Measurements from ENCODE around the gene SEC63.
"Not testable (repeated sequence)": the region's sequence is repeated elsewhere in the genome, so short reads cannot be mapped to it uniquely, and the experiment has no call there.

SEC63 gene

DNA sequence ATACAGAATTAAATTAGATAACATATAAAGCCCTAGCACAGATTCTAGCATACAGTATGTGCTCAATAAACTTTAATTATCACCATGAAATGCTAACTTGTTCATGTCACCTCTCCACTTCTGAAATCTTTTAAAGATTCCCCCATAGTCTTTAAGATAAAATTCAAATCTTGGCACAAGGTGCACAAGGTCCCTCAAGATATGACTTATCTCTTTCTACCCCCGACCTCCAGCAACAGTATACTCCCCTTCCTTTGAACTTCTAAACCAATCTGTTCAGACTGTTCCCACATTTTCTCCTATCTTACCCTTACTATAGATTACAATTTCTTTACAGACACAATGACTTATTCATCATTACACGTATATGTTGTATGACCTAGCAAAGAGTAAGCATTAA, 29.0 kb downstream of the SEC63 start:
- DNase-seq (ENCODE audit: low read depth in 3 of 3), result no peak

DNA sequence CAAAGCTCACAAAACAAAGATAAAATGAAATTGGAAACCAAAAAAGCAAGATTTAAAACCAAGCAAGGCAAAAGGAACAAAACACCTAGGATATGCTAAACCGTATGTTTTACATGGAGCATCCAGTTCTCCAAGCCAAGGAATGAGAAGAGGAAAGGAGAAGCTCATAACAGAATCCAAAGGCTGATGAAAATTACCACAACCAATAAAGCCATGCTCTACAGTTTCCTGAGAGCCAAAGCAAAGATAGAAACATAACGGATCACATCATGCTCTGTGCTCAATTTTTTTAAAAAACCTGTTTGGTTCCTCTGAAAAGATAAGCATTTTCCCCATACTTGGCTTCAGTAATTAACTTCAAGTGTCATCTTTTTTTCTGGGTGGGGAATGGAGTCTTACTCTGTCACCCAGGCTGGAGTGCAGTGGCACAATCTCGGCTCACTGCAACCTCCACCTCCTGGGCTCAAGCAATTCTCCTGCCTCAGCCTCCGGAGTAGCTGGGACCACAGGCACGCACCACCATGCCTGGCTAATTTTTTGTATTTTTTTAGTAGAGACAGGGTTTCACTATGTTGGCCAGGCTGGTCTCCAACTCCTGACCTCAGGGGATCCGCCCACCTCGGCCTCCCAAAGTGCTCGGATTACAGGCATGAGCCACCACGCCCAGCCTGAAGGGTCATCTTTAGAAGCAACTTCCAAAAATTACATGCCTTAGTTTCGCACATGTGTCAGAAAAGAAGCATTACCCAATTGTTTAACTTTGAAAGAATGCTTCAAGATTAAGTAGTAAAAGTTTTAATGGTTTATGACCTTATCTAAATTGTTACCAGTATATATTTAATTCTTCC, 31.1 kb downstream of the SEC63 start:
- DNase-seq (ENCODE audit: low read depth in 3 of 3), result not testable (repeated sequence)

DNA sequence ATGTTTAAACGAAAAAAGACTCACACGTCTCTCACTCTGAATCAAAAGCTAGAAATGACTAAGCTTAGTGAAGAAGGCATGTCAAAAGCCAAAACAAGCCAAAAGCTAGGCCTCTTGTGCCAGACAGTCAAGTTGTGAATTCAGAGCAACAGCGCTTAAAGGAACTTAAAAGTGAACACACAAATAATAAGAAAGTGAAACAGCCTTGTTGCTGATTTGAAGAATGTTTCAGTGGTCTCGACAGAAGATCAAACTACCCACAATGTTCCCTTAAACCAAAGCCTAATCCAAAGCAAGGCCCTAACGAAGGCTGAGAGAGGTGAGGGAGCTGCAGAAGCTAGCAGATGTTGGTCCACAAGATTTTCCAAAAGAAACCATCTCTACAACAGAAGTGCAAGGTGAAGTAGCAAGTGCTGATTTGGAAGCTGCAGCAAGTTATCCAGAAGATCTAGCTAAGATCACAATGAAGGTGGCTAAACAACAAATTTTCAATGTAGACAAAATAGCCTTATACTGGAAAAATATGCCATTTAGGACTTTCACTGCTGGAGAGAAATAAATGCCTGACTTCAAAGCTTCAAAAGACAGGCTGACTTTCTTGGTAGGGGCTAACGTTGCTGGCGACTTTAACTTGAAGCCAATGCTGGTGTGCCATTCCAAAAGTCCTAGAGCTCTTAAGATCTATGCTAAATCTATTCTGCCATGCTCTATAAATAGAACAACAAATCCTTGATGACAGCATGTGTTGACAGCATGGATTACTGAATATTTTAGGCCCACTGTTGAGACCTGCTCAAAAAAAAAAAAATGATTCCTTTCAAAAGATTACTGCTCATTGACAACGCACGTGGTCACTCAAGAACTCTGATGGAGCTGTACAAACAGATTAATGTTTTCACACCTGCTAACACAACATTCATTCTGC, 40.3 kb downstream of the SEC63 start:
- no peak for DNase-seq (ENCODE audit: low read depth in 3 of 3)

DNA sequence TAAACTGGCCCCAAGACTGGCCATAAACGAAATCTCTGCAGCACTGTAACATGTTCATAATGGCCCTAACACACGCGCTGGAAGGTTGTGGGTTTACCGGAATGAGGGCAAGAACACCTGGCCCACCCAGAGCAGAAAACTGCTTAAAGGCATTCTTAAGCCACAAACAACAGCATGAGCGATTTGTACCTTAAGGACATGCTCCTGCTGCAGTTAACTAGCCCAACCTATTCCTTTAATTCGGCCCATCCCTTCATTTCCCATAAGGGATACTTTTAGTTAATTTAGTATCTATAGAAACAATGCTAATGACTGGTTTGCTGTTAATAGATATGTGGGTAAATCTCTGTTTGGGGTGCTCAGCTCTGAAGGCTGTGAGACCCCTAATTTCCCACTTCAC, 41.0 kb downstream of the SEC63 start:
- DNase-seq (ENCODE audit: low read depth in 3 of 3), result not testable (repeated sequence)

DNA sequence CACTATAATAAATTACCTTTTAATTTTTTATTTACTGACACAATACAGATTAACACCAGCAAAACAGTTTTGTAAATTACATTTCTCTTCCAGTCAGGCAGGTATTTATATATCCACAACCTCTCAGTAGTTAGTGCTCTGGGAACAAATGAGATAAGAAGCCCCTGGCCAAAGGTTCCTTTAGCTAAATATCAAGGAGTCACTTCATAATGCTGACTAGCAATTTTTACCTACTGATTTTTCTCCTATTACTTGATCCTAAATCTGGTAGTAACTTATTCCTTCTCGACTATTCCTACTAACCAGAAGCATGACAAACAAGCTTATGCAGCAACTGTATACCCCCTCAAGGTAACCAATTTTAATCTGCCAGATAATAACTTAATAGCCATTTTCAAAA, 46.3 kb downstream of the SEC63 start:
- no peak for DNase-seq (ENCODE audit: low read depth in 3 of 3)

DNA sequence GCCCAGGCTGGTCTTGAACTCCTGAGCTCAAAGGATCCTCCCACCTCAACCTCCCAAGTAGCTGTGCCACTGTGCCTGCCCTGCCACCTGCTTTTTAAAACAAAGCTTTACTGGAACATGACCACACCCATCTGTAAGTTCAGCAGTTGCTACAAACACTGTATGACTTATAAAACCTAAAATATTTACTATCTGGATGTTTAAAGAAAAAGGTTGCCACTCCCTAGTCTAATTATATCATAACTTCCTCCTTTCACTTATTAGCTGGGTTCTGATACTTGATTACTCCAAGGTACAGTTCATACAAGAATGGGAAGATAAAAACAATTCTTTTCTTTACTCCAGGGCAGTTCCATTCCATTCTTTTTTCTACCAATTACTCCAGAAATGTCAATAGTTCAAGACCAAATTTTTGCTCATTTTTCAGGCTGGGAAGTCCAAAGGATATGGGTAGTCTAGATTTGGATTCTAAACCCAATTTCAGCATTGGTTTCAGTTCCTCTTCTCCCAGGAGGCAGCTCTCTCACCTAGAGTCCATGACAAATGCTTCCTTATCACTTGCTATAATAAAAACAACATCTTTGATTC, 63.1 kb downstream of the SEC63 start:
- no peak for DNase-seq (ENCODE audit: low read depth in 3 of 3)

DNA sequence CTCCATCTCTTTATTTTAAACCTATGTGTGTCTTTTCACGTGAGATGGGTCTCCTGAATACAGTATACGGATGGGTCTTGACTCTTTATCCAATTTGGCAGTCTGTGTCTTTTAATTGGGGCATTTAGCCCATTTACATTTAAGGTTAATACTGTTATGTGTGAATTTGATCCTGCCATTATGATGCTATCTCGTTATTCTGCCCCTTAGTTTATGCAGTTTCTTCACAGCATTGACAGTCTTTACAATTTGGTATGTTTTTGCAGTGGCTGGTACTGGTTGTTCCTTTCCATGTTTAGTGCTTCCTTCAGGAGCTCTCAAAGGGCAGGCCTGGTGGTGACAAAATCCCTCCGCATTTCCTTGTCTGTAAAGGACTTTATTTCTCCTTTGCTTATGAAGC, 67.6 kb downstream of the SEC63 start:
- not testable (repeated sequence) for DNase-seq (ENCODE audit: low read depth in 3 of 3)

DNA sequence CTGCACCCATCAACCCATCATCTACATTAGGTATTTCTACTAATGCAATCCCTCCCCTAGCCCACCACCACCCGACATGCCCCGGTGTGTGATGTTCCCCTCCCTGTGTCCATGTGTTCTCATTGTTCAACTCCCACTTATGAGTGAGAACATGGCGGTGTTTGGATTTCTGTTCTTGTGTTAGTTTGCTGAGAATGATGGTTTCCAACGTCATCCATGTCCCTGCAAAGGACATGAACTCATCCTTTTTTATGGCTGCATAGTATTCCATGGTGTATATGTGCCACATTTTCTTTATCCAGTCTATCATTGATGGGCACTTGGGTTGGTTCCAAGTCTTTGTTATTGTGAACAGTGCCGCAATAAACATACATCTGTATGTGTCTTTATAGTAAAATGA, 72.1 kb downstream of the SEC63 start:
- not testable (repeated sequence) for DNase-seq (ENCODE audit: low read depth in 3 of 3)

DNA sequence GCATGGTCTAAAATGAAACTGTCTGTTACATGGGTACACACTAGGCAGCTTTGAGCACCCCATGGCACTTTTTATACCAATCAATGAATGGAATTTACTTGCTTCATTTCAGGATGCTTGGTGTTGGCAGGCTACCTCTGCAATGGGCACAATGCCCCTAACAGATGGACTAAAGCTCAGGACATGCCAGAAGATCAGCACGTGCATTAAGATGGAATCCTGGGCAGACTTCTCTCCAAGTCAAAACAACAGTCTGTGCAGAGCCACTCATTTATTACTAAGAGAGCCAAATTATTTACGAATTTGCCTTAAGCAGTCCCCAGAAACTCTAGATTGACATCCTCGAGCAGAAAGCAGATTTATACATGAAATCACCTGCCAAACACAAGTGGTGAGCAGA, 78.1 kb downstream of the SEC63 start:
- no peak for DNase-seq (ENCODE audit: low read depth in 3 of 3)

DNA sequence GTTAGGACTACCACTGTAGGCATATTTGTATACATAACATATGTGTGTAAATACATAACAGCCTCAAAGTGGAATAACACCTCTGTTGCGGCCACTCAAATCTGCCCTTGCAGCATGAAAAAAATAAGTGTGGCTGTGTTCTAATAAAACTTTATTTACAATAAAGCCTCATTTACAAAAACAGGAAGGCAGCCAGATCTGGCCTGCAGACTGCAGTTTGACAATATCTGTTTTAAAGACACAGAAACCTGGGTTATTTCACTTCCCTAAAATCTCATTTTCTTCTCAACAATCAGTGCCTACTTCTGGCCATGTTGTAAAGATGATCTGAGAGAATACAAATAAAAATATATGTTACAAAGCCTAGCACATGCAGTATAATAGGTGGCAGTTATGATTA, 80.0 kb downstream of the SEC63 start:
- no peak for DNase-seq (ENCODE audit: low read depth in 3 of 3)

DNA sequence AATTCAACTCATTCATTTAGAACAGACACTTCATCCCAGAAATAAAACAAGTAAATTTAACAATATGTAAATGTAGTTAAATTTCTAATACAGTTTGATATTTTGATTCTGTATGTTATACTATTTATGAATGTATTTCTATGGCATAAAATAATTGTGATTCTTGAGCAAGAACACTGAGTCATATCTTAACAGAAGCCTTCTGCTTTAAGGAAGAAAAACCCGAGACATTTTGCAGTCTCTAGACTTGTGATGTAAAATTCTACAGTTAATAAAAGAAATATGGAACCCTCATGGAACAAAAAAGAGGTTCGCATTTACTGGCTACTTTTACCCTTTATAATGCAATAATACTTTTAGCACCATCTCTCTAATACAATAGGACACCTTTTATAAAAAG, 86.0 kb downstream of the SEC63 start:
- DNase-seq (ENCODE audit: low read depth in 3 of 3), result no peak

DNA sequence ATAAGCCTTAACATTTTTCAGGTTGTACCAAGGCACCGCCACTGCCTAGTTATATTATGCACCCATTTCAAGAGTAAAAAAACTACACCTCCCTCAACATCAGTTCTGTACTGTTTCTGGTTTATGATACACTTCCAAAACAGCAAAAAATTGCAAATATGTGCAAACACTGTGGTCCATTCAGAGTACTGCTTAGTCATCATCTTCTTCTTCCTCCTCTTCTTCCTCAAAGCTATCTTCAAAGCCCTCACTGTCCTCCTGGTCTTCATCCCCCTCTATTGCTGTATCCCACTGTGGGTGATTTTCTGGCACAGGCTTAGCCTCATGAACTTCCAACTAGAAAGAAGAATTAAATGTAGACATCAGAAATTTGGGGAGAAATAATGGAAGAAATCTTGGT, 86.5 kb downstream of the SEC63 start:
- not testable (repeated sequence) for DNase-seq (ENCODE audit: low read depth in 3 of 3)

DNA sequence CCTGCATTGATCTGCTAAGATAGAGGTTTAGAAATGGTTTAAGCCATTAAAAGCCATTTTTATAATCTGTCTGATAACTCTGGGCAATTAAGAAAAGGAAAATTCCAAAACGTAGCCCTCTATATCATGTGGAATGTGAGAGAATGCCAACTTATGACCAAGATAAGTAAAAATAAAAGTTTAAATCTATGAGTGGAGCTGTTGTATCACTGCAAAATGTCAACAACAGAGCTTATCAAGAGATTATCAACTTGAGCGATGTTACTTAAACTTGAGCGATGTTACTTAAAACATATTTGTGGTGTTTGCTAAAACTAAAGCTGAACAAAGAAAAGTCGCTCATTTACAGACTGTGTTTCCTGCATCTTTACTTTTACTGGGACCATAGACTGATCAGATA, 87.0 kb downstream of the SEC63 start:
- DNase-seq (ENCODE audit: low read depth in 3 of 3), result no peak

DNA sequence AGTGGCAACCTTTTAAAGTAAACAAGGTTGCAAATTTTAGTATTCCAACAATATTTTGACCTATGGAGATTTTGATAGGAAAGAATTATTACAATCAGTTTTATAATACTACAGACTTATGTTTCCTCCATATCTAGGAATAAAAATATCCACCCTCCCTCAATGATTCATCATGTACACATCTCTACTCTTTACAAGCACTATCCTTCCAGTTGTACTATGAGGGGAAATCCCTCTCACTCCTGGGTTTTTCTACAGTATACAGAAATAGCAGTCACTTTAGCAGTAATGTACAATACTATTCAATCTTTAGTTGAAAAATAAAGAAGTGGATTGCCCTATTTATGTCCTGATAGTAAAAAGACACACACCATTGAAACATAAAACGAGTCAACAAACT, 87.6 kb downstream of the SEC63 start:
- DNase-seq (ENCODE audit: low read depth in 3 of 3), result no peak

DNA sequence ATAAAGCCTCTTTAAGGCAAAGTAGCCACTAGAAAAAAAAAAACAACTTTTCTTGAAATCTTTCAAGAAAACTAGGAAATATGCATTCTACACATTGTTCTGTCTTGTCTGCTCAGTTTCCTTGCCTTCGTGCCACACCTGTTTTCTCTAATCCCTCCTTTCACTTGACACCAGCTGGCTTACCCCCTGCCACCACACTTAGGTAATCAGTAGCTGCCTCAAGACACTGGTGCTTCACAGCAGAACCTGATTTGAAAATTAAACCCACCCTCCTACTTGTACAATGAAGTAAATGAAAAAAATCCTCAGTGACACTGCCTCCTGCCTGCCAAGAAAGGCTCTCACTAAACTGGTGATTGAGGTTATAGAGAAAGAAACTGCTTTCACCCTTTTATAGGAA, 88.1 kb downstream of the SEC63 start:
- DNase-seq (ENCODE audit: low read depth in 3 of 3), result no peak

DNA sequence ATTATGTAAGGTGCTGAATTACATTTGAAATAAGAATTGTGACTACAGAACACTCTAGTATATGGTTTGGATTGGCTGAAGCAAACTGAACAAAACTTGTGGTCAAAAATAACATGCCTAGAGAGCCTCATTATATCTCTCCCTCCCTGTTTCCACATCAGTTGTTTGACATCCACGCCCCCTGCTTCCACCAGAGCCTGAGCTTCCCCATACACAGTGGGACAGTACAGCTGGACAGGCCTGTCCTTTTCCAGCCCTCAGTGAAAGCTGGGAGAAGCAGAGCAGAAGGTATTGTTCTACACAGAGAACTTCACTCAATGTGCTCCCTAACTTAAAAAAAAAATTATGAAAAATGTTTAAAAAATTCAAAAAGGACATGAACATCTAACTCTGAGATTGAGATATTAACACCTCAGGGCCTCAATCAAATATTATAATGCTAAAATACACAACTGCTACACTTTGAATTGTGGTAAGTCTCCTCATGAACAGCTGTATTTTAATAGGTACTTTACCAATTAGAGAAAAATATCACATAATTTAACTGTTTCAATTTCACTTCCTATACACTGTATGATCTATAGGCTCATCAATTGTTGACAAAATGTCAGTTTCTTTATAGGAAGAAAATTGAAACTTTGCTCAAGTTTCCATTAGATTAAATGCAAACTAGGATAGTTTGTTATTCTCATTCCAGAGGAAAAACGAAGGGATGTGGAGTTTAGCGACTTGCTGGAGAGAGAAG, 89.0 kb downstream of the SEC63 start:
- DNase-seq (ENCODE audit: low read depth in 3 of 3), result no peak

DNA sequence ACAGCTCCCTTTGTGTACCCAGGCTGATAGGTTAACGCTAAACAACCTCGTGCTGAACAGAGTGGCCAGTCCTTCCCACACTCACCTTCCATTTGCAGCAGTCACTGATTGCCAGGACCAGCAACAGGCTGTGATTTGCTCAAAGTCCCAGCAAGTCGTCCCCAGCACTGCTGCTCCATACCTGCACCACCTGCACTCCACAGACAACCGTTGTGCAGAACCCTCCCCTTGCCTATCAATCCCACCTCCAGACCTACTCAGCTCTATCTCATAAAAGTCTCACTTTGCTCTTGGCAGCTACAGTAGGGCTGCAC, 90.7 kb downstream of the SEC63 start:
- DNase-seq (ENCODE audit: low read depth in 3 of 3), result no peak

DNA sequence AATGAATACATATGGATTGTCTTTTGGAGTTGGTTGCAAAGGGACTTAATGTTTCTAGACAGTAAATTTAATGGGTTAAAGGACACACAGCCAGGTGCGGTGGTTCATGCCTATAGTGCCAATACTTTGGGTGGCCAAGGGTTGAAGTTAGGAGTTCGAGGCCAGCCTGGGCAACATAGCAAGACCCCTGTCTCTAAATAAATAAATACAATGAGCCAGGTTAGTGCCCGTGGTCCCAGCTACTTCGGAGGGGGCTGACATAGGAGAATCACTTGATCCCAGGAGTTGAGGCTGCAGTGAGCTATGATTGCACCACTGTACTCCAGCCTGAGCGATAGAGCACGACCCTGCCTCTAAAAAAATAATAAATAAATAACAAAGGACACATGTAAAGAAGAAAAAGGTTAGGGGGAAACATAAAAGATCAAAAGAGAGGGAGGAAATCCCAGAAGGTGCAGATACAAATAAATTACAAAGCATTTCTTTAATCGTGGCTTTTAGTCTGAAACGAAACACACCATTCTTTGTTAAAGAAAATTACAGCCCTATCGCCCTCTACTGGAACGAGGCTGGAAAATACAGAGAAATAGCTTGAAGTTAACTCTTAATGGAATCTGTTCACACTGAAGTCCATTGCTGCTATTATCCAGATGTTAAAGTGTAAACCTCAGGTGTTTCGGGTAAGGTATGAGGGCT, 91.3 kb downstream of the SEC63 start:
- DNase-seq (ENCODE audit: low read depth in 3 of 3), result peak in 1 of 3 experiments; percentile 4

DNA sequence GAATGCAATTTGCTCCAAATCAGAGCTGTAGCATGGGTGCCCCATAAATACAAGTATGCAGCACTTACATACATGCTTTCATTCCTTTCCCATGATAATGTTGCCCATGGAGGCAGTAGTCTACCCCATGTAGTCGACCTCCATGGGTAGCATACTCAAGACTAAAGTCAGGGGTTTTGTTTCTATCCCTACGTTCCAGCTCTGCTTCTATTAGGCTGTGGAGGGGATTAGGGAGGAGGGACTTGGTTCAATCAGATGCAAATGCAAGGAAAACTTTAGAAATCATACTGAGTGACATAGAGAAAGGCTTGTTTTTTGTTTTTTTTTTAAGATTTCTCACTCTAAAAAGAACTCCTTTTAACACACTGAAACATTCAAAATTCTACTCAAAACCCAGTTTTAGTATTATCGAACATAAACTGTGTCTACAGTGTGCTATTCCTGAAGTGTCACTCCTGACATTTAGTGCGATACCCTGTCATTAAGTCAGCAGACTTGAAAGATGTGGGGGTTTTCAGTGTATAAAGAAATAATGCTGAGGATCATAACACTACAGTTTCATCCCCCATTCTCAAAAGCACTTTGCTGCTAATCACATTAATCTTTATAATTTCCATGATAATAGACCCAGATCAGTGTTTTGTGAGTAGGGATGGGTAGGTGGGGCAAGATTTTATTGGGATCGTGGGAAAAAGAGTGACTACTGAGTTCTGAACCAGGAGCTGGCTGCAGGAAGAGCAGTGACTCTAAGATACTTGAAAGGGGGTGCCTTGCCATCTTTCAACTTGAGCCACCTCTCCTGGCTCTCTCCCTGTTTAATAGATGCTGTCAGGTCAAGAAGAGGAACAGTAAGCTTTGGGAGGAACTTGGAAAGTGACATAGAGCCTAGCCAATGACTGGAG, 93.5 kb downstream of the SEC63 start:
- no peak for DNase-seq (ENCODE audit: low read depth in 3 of 3)

DNA sequence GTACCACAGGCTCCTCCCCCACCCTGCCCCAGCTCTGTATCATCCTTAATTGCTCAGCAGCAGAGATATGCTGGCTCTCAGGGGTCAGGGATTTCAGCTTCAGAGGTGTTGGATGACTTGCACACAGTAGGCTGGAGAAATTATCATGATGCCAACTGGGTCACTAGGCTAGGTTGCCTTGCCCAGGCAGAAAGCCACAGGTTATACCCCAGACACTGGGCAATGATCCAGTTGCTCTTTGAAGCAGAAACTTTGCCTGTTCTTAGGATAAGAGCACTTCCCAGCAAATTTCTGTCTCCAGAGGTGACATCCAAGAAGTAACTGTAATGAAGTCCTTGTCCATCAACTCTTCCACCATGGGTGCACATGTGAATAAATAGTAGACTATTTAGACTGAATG, 95.6 kb downstream of the SEC63 start:
- DNase-seq (ENCODE audit: low read depth in 3 of 3), result no peak

All from stimulated activated CD4-positive, alpha-beta T cell treated with anti-CD3 and anti-CD28 coated beads, TNF-alpha, amount 100 ng/mL, for 4 hours (primary cell).